Gastroesophageal sphincter (tissue), 3 donors: ENCODE data around the gene LSM14A.

Source experiments
- EP300 ChIP-seq: sonication (generic); formaldehyde crosslinking; IDR thresholded peaks from one replicate; pipeline ENCODE4 v1.6.1; 2017; ENCODE audit warnings: antibody characterized with exemption, mild to moderate bottlenecking
- POLR2A ChIP-seq, 2 donors: fragments of 450-650 bp; IDR thresholded peaks; one replicate each; pipeline ENCODE4 v1.6.1; 2017; ENCODE audit warnings: antibody characterized with exemption in 2 of 2, mild to moderate bottlenecking in 2 of 2, moderate library complexity in 1 of 2
- POLR2AphosphoS5 ChIP-seq: sonication (generic); formaldehyde crosslinking; IDR thresholded peaks from one replicate; pipeline ENCODE4 v1.6.1; 2017; ENCODE audit warnings: antibody characterized with exemption
- TF ChIP-seq, protein P1 (sequence below), 4 experiments: fragments of 200-600 bp in 2 of 4; fragments of 450-650 bp in 2 of 4; sonication (generic) in 1 of 4; IDR thresholded peaks; one replicate each; pipeline ENCODE4 v1.5.1; 2017 to 2019; ENCODE audit warnings: antibody characterized with exemption in 4 of 4, mild to moderate bottlenecking in 2 of 4, moderate library complexity in 2 of 4

DNA sequence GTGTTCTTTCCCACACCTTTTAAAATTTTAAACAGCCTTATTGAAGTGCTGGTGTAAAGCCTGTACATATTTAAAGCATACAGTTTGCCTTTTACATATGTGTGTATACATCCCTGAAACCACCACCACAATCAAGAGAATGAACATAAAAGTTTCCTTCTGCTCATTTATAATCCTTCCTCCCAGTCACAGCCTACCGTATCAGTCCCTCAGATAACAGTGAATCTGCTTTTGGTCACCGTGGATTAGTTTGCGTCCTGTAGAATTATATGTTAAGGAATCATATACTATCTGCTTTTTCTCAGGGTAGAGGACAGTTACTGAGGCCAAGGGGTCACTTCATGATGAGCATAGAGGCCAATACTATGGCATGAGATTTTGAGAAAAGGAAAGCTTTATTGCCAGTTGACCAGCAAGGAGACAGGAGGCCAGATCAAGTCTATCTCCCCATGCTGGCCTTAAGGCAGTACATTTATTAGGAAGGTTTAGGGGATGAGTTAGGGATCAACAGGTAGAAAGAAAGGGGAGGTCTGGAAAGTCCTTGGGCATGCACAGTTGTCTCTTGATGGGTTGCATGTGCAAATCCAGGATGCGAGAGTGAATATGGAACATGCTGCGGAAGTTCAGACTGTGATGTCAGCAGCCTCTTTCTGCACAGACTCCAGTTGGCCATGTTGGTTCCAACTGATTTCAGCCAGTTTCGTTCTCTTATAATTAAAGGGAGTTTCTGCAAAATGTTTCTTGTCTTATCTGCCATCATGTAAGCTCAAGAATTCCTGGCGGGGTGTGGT, 36.3 kb upstream of the LSM14A start:
- TF ChIP-seq, protein P1, sequence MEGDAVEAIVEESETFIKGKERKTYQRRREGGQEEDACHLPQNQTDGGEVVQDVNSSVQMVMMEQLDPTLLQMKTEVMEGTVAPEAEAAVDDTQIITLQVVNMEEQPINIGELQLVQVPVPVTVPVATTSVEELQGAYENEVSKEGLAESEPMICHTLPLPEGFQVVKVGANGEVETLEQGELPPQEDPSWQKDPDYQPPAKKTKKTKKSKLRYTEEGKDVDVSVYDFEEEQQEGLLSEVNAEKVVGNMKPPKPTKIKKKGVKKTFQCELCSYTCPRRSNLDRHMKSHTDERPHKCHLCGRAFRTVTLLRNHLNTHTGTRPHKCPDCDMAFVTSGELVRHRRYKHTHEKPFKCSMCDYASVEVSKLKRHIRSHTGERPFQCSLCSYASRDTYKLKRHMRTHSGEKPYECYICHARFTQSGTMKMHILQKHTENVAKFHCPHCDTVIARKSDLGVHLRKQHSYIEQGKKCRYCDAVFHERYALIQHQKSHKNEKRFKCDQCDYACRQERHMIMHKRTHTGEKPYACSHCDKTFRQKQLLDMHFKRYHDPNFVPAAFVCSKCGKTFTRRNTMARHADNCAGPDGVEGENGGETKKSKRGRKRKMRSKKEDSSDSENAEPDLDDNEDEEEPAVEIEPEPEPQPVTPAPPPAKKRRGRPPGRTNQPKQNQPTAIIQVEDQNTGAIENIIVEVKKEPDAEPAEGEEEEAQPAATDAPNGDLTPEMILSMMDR (IDR thresholded peaks at IDR 0.05) = no peak
- no peak for TF ChIP-seq POLR2AphosphoS5
- TF ChIP-seq POLR2A (IDR thresholded peaks at IDR 0.05) = no peak
- TF ChIP-seq EP300 = no peak
